IMR-90 (cell line): ENCODE data around the gene DNAI7. TPM values are rescaled to one million over a fixed set of nuclear protein-coding genes. Genes with fewer than 3 reads are reported as not detected.

ENCODE experiments used
- ATAC-seq: fragments of 200-7000 bp; cut with Tn5 transposase; 2 replicates; pipeline ENCODE4 v1.9.1; 2020; ENCODE audit warnings: low read depth, mild to moderate bottlenecking, moderate library complexity
- BruUV-seq: library from RNA; stranded (reverse); fragments of 400-500 nt; replicated peaks from 2 replicates; lab custom pipeline; 2021; lab: Mats Ljungman, UMichigan
- CTCF ChIA-PET: fragments of 300-600 bp; formaldehyde crosslinking; extraction: SDS; loops from one replicate; lab custom pipeline; 2021; ENCODE audit warnings: antibody characterized with exemption; lab: Yijun Ruan, JAX
- POLR2A ChIA-PET: fragments of 300-600 bp; sonication (Branson Sonifier 250); formaldehyde crosslinking; loops from one replicate; lab custom pipeline; 2022; ENCODE audit warnings: antibody characterized with exemption; ENCODE audit not compliant: unreplicated experiment; lab: Charles Lee
- DNase-seq: peaks from one replicate; pipeline ENCODE4 v3.0.0; 2013
- H2AFZ ChIP-seq: replicated peaks from 2 replicates; pipeline ENCODE3; 2013; ENCODE audit warnings: low read length, mild to moderate bottlenecking; ENCODE audit not compliant: poor library complexity
- H2AK5ac ChIP-seq: 2 replicates; pipeline ENCODE4 v1.6.1; 2013; ENCODE audit warnings: low read depth, low read length, inconsistent platforms
- H2AK9ac ChIP-seq: replicated peaks from 2 replicates; pipeline ENCODE3; 2013; ENCODE audit warnings: mild to moderate bottlenecking, low read depth, low read length, moderate library complexity; ENCODE audit not compliant: poor library complexity
- H2BK120ac ChIP-seq: 2 replicates; pipeline ENCODE4 v1.6.1; 2013; ENCODE audit warnings: low read depth, low read length, inconsistent platforms
- H2BK15ac ChIP-seq: 3 replicates; pipeline ENCODE4 v1.6.1; 2013; ENCODE audit warnings: low read depth, low read length, inconsistent platforms
- H2BK20ac ChIP-seq: 2 replicates; pipeline ENCODE4 v1.6.1; 2013; ENCODE audit warnings: low read depth, mild to moderate bottlenecking, inconsistent platforms, low read length, moderate library complexity
- H2BK5ac ChIP-seq: 2 replicates; pipeline ENCODE4 v1.6.1; 2013; ENCODE audit warnings: mild to moderate bottlenecking, low read depth, low read length, inconsistent platforms; ENCODE audit not compliant: poor library complexity, severe bottlenecking
- H3K14ac ChIP-seq: replicated peaks from 2 replicates; pipeline ENCODE4 v1.6.1; 2013; ENCODE audit warnings: low read depth, low read length, inconsistent platforms
- H3K18ac ChIP-seq: 2 replicates; pipeline ENCODE4 v1.6.1; 2013; ENCODE audit warnings: low read depth, low read length, control low read depth
- H3K23ac ChIP-seq: 2 replicates; pipeline ENCODE4 v1.6.1; 2013; ENCODE audit warnings: low read depth, low read length, inconsistent platforms
- H3K27ac ChIP-seq: 2 replicates; pipeline ENCODE4 v1.5.1; 2013; ENCODE audit warnings: mild to moderate bottlenecking, control low read depth, low read length; ENCODE audit not compliant: insufficient read depth
- H3K27me3 ChIP-seq: 2 replicates; pipeline ENCODE4 v1.6.1; 2013; ENCODE audit warnings: low read length; ENCODE audit not compliant: control insufficient read depth, insufficient read depth
- H3K36me3 ChIP-seq: 2 replicates; pipeline ENCODE4 v1.6.1; 2013; ENCODE audit warnings: low read length, mixed read lengths; ENCODE audit not compliant: control insufficient read depth, insufficient read depth
- H3K4ac ChIP-seq: 2 replicates; pipeline ENCODE4 v1.6.1; 2013; ENCODE audit warnings: low read depth, low read length, inconsistent platforms
- H3K4me1 ChIP-seq: 2 replicates; pipeline ENCODE4 v1.6.1; 2013; ENCODE audit warnings: low read length, mixed read lengths; ENCODE audit not compliant: control insufficient read depth, insufficient read depth
- H3K4me2 ChIP-seq: 2 replicates; pipeline ENCODE4 v1.6.1; 2013; ENCODE audit warnings: low read depth, mild to moderate bottlenecking, control low read depth, low read length, moderate library complexity
- H3K4me3 ChIP-seq: 2 replicates; pipeline ENCODE4 v1.5.1; 2013; ENCODE audit warnings: low read depth, mild to moderate bottlenecking, control low read depth, low read length, moderate library complexity; ENCODE audit not compliant: insufficient read depth
- H3K56ac ChIP-seq: 2 replicates; pipeline ENCODE4 v1.6.1; 2013; ENCODE audit warnings: low read length, inconsistent platforms; ENCODE audit not compliant: insufficient read depth; ENCODE audit errors: extremely low read depth
- H3K79me1 ChIP-seq, 2 experiments: 2 replicates each; pipeline ENCODE4 v1.6.1; 2013; ENCODE audit warnings: low read length in 2 of 2, inconsistent platforms in 1 of 2, low read depth in 1 of 2
- H3K9ac ChIP-seq: 2 replicates; pipeline ENCODE4 v1.6.1; 2013; ENCODE audit warnings: low read depth, low read length, control low read depth
- H3K9me1 ChIP-seq: 2 replicates; pipeline ENCODE4 v1.6.1; 2013; ENCODE audit warnings: low read length, inconsistent platforms; ENCODE audit not compliant: insufficient read depth
- H3K9me3 ChIP-seq: 2 replicates; pipeline ENCODE4 v1.6.1; 2013; ENCODE audit warnings: low read length; ENCODE audit not compliant: control insufficient read depth, insufficient read depth
- H4K20me1 ChIP-seq: 2 replicates; pipeline ENCODE4 v1.6.1; 2013; ENCODE audit warnings: low read length, inconsistent platforms; ENCODE audit not compliant: insufficient read depth
- H4K5ac ChIP-seq: 2 replicates; pipeline ENCODE4 v1.6.1; 2013; ENCODE audit warnings: mild to moderate bottlenecking, low read depth, low read length, control low read depth
- H4K8ac ChIP-seq, 2 experiments: 2 replicates each; pipeline ENCODE4 v1.6.1; 2013; ENCODE audit warnings: low read depth in 2 of 2, low read length in 2 of 2, control low read depth in 1 of 2, inconsistent platforms in 1 of 2
- H4K91ac ChIP-seq: 2 replicates; pipeline ENCODE4 v1.6.1; 2013; ENCODE audit warnings: low read depth, low read length, inconsistent platforms; ENCODE audit not compliant: insufficient read depth
- BHLHE40 ChIP-seq: fragments of 150-350 bp; IDR thresholded peaks from 2 replicates; pipeline ENCODE4 v1.6.1; 2016; ENCODE audit warnings: mild to moderate bottlenecking, low read depth, low read length
- CHD1 ChIP-seq: IDR thresholded peaks from 2 replicates; pipeline ENCODE4 v1.6.1; 2012; ENCODE audit warnings: low read depth, low read length, improper control_type of control experiment
- MAFK ChIP-seq: IDR thresholded peaks from 2 replicates; pipeline ENCODE4 v1.6.1; 2012; ENCODE audit warnings: low read depth, low read length, improper control_type of control experiment
- MAZ ChIP-seq: IDR thresholded peaks from 2 replicates; pipeline ENCODE4 v1.6.1; 2012; ENCODE audit warnings: low read depth, mild to moderate bottlenecking, low read length, improper control_type of control experiment, moderate library complexity, borderline replicate concordance
- MXI1 ChIP-seq: IDR thresholded peaks from 2 replicates; pipeline ENCODE4 v1.6.1; 2012; ENCODE audit warnings: low read depth, mild to moderate bottlenecking, low read length, moderate library complexity, borderline replicate concordance
- NFE2L2 ChIP-seq: fragments of 150-350 bp; IDR thresholded peaks from 2 replicates; pipeline ENCODE4 v1.6.1; 2016; ENCODE audit warnings: low read depth, mild to moderate bottlenecking, low read length
- RAD21 ChIP-seq: IDR thresholded peaks from 2 replicates; pipeline ENCODE4 v1.6.1; 2012; ENCODE audit warnings: low read length, improper control_type of control experiment
- RCOR1 ChIP-seq: IDR thresholded peaks from 2 replicates; pipeline ENCODE4 v1.6.1; 2012; ENCODE audit warnings: mild to moderate bottlenecking, low read length, improper control_type of control experiment; ENCODE audit not compliant: insufficient replicate concordance
- RFX5 ChIP-seq: IDR thresholded peaks from 2 replicates; pipeline ENCODE4 v1.8.0; 2012; ENCODE audit warnings: low read depth, mild to moderate bottlenecking, low read length, moderate library complexity
- SMC3 ChIP-seq: fragments of 150-350 bp; IDR thresholded peaks from 2 replicates; pipeline ENCODE4 v1.6.1; 2016; ENCODE audit warnings: low read depth, mild to moderate bottlenecking, antibody characterized with exemption, low read length, moderate library complexity
- WGBS, 2 experiments: methylation state at CpG; one replicate each; pipeline versions ENCODE4 v1.1.5 to v1.1.7; 2013; ENCODE audit warnings: missing lambda C conversion rate in 2 of 2; ENCODE audit not compliant: insufficient read length in 1 of 2; ENCODE audit errors: extremely low coverage in 2 of 2; 5-methylcytosine and 5-hydroxymethylcytosine counted together
- dilution Hi-C: fragments of 300-500 bp; cut with HindIII; formaldehyde crosslinking; loops from one replicate; pipeline ENCODE4 v1.14.3; 2018; ENCODE audit warnings: low sequenced_read_pairs; ENCODE audit not compliant: unreplicated experiment
- in situ Hi-C: fragments of 300-500 bp; cut with MboI; formaldehyde crosslinking; loops from 3 replicates; pipeline ENCODE4 v1.14.3; 2019; ENCODE audit warnings: low sequenced_read_pairs, inconsistent platforms, mixed read lengths
- intact Hi-C: fragments of 100-400 bp; cut with micrococcal nuclease; formaldehyde crosslinking; loops from 2 replicates; pipeline ENCODE4 v1.10.0; 2022
- polyA plus RNA-seq, 3 experiments: library from polyadenylated mRNA; depleted of rRNA; stranded (reverse); fragments of >200 nt; gene quantifications; 2 replicates each; pipeline ENCODE4 v1.2.3, GENCODE V29; 2012; ENCODE audit warnings: low replicate concordance in 1 of 3
- total RNA-seq: library from RNA; depleted of rRNA; stranded (reverse); fragments of >200 nt; gene quantifications from 2 replicates; pipeline ENCODE4 v1.2.3, GENCODE V29; 2012

DNAI7 gene
- total and polyA plus RNA-seq, 2 of the 4 experiments (the other 2 are of a cell fraction) = under 0.01 to 0.07 TPM

DNA sequence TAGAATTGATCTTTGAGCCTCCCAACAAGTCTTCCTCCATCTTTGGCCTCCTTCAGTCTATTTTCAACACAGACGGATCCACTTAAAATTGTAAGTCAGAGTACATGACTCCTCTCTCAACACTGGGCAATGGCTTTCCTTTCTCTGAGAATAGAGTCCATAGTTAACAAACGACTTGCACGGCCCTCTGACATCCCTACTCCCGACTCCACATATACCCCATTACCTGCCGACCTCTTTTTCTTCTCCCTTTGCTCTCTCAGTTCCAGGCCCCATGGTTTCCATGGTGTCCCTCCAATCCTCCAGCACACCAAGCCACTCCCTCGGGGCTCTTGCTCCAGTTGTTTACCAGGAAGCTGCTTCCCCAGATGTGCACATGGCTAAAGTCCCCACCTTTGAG is 84.7 kb downstream of the DNAI7 start:
- Histone ChIP-seq H4K8ac (no peak overlapping the region), H4K5ac (no peak overlapping the region), H4K91ac (no peak overlapping the region), H3K9me3 (no peaks in the 10 kb centered on the region), H2AK9ac (no peak overlapping the region), H2AFZ (no peak overlapping the region), H3K4me2 (no peak overlapping the region), H2BK120ac (no peak overlapping the region), H3K9ac (no peak overlapping the region), H2BK15ac (no peak overlapping the region), H3K4me3 (no peak overlapping the region), H3K4me1 (no peaks in the 10 kb centered on the region), H4K20me1 (no peaks in the 10 kb centered on the region), H3K4ac (no peak overlapping the region), H3K79me1 (no peaks in the 10 kb centered on the region), H2BK20ac (no peak overlapping the region), H2BK5ac (no peak overlapping the region), H3K27ac (no peak overlapping the region), H3K27me3 (no peaks in the 10 kb centered on the region), H3K14ac (no peak overlapping the region), H2AK5ac (no peak overlapping the region), H3K23ac (no peak overlapping the region), H3K56ac (no peak overlapping the region), H3K9me1 (no peaks in the 10 kb centered on the region), H3K36me3 (no peaks in the 10 kb centered on the region), H3K18ac (no peak overlapping the region)
- 88% methylated on average over 1 of the region's 6 CpGs; no CpG with 5 or more reads in 1 of the 2 experiments for WGBS, 2 experiments
- no TSS peak for BruUV-seq
- in situ Hi-C loops (no loop called here), intact Hi-C loops (no loop called here), dilution Hi-C loops (no loop called here)
- ChIA-PET POLR2A (no interaction called here), CTCF (no interaction called here)
- DNase-seq = no peak
- ATAC-seq = no peak
- TF ChIP-seq RAD21 (no peak), RFX5 (no peak), MAFK (no peak), BHLHE40 (no peak), RCOR1 (no peak), MXI1 (no peak), CHD1 (no peak), NFE2L2 (no peak), SMC3 (no peak), MAZ (no peak)
